ENCODE results near the gene SEPTIN5.

Gene SEPTIN5

DNA sequence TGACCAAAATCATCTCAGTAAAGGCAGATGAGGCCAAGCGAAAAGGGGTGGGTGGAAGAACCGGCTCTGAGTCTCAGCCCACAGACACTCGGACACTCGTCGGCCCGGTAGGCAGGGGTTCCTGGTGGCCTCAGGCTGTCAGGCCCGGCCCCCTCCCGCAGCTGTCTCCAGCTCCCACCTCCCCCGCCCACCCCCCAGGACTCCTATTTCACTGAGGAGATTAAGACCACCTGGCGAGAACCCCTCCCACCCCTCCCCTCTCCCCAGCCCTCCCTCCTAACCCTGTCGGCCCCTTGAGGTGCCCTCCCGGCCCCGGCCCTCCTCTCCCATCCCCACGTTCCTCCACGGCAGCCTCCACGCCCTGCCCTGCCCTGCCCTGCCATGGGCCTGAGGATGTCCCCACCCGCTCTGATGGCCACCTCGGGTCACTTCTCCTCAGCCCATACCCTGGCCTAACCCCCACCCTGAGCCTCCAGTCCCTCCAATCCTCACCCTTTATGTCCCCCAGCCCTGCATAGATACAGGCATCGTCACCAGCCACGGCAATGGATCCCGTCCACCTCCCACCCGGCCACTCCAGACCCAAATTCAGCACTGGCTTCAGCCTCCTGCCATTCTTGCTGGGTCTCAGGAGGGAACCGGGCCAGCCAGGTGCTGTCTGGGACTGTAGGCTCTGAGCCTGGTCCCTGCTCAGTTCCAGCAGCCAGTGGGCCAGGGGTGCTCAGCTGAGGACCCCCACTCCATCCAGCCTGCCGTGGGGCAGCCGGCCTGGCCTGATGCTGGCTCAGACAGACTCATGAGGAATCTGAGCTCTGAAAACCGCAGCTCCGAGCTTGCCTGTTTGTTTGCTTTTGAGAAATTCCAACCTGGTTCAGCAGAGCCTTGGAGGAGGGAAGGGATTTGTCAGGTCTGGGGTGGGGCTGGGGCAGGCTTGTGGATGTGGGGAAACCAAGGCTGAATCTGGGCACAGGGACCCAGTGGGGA lies 36.5 kb downstream of the SEPTIN5 start:
- no peak for DNase-seq

DNA sequence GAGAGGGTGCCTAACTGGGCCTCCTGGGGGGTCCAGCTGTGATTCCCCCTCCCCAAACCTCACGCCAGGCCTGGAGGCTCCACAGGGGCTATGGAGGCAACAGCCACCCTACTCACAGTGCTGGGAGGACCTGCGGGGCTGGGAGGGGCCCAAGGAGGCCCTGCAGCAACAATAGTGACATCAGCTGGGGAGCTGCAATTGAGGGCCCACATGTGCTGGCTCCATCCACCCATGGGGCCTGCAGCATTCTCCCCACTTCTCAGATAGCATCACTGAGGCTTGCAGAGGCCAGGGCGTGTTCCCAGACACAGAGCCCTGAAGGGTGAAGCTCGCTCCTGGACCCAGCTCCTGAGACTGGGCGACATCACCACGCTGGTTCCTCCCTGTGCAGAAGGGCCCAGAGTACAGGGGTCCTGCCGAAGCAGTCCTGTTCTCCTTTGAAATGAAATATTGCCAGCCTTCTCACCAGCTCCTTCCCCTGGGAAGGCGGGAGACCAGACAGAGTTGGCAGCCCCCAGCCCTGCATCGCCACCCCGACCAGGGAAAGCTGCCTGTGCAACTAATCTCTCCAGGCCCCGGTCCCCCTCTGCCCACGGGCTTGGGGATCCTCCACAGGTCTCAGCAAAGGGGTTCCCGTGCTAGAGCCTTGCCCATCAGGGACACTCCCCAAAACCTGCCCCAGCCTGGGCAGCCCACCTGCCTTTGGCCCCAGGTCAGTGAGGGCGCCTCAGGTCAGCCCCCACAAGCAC lies 37.4 kb downstream of the SEPTIN5 start:
- no peak for DNase-seq

DNA sequence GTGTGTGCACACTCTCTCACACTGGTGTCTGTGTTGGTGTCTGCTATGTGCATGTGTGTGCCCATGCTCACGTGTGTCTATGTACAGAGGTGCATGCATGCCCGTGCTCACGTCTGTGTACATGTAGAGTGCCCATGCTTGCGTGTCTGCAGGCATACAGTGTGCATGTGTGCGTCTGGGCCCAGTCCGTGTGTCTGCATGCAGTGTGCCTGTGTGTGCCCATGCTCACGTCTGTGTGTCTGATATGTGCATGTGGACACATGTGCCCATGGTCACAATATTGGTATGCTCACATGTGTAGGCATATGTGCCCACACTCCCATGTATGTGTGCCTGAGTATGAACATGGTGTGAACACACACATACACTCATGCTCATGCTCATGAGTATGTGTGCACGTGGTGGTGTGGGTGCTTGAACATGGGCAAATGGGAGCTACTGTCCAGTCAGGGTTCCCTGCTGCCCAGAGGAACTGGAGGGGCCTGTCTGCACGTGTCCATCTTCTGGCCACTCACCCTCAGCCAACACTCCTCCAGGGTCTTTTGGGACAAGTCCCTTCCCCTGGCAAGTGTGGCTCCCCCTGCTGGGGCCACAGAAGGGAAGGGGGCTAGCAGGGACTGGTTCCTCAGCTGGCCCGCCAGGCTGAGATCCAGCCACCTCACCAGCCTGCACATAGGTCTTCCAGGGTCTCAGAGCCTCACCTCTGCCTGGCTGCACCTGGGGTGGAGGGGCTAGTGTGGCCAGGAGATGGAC lies 39.0 kb downstream of the SEPTIN5 start:
- DNase-seq = no peak

DNA sequence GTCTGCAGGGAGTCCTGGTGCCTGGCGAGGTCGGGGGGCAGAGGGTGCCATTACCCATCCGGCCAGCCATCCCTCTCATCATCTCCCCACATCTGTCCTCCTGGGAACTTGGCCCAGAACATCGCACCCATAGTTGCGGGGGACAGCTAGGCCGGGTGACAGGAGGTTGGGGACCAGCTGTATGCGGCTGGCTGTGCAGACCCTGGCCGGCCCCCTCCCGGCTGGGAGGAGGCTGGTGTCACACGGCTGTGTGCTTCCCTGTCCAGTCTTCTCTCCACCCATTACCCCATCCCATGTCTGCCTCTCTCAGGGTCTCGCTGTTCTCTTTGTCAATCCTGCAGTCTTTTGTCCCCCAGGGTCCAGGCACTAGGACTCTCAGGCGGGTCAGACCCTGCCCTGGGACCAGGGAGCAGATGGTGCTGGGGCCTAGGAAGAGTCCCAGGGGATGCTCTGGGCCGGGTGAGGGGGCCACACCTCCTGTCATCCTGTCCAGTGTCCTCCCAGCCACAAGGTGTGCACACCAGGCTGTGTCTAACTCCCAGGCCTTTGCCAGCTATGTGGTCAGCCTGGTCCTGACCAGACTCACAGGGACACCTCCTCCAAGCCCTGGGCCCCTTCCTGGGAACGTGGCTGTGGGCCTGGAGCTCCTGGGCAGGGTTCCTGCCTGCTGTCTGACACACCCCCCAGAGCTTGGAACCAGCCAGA lies 39.8 kb downstream of the SEPTIN5 start:
- no peak for DNase-seq

DNA sequence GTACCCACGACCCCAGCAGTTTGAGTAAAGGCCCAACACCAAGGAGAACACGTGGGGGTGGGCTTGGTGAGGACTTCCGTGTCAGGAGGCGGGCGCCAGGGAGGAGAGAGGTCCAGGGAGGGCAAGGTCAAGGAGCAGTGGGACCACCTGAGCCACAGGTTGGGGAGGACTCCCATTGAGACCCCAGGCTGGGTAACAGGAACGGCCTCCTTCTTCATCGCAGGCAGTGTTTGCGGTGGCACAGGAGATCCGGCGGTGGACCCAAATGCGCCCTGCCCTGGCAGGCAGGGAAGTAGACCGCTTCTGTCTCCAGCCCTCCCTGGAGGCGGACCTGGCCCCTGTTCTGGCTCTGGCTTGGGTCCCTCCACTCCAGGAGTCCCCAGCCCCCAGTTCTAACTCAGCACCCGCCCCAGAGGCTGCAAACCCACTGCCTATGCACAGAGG lies 40.4 kb downstream of the SEPTIN5 start:
- no peak for DNase-seq

DNA sequence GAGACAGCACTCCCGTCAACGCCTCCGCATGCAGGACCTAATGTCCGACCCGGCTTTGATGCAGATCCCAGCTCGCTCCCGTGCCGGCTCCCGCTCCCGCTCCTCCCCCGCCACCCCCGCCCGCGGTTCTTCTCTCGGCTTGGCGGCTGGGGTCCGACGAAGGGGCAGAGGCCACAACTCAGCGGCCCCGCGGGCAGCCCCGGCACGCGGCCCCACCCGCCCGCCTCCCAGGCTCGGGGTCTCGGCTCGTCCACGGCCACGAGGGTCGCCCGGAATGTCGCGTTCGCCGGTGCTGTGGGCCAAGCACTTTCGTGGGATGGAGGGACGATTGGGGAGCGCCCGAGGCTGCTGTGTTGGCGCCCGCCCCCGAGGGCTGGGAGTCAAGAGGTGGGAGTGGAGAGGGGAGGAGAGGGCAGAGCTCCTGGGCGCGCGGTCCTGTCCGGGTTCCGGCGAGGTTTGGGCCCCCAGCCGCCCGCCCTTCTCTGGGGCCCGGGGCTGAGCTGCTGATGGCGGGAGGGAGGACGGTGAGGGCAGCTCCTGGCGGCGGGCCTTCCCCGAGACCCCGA lies 40.9 kb downstream of the SEPTIN5 start:
- DNase-seq = no peak

DNA sequence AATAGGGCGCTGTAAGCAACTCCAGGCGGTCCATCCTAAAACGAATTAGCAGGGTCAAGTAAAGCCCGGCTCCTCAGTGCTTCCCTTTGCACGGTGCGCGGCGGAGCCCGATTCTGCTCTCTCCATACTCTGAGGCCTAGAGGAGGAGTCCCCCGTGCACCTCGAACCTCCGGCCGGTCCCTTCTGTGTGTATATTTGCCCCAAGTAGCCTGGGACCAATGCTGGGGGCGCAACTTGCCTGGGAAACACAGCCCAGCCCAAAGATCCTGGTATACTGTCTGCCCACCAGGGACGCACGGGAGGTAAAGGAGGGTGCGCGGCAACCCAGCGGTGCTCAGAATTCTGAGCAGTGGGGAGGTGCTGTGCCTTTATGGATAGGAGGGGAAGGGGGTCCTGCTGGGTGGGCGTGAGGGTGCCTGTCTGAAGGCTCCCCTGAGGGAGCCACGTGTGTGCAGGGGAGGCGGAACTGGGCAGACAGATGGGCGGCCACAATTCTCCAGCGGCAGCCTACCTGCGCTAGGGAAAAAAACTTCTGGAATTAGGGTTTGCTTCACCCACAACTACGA lies 41.5 kb downstream of the SEPTIN5 start:
- no peak for DNase-seq

DNA sequence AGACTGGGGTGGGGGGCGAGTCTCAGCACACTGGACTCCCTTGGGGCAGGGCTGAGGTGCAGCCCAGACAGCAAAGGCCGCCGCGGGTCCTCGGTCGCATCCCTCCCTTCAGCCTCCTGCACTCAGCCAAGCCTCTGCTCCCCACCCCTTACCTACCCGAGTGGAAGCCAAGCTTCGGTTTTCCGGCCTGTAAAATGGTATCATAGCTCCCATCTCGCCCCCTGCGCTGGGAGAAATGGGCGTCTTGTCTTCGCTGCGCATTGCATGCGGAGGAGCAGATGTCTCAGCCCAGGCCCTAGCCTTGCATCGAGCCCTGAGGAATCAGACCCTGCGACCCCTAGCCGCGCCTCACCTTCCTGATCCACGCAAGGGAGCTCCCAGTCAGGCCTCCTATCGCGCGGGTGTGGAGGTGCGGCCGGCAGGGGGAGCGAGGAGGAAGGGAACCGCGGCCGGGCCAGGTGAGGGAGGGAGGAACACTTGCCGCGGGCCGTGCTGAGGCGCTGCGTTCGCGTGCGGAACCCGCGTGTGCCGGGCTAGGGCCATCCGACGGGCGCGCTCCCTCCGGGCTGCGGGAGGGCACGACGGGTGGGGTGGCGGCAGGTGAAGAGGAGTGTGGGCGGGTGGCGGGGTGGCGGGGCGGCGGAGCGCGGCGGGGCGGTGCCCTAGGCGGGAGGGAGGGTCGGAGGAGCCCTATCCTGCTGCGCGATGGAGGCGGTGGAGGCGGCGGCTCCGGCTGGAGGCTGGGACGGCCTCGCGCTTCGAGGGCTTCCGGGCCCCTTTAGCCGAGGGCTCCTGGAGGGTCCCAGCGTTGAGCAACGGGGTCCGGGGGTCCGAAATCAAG lies 42.2 kb downstream of the SEPTIN5 start:
- peak; percentile 19 for DNase-seq

DNA sequence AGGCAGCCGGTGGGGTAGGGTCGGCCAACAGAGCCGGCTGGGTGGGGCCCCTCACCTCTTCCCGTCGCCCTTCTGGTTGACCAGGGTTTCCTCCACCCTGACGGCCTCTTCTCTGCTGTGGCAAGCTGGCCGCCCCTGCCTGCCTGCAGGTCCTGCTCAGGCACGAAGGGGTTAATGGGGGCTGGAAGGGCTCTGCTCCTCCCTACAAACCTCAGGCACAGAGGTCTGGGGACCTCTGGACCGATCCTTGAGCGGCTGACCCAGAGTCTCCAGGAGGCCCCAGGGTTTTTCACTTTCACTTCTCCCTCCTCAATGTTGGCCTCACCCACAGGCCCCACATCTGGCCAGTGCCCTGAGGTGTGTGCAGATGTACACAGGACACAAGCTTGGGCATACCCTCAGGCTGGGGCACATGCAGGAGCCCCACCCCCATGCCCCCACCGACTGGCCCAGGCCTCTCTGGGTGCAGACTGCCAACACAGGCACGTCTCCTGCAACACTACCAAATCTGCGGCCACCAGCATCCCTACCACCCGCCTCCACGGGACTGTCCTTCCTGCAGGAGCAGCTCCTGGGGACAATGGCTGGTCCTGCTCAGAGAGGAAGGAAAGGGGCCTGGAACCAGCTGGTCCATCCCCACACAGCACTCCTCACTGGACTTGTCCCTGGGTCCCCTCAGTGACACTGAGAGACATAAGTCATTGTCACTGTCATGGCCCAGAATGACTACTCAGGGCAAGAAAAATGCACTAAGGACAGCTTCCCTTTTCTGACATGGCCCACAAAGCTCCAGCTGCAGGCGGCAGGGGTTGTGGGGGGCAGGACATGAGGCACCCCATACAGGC lies 43.1 kb downstream of the SEPTIN5 start:
- DNase-seq = no peak

DNA sequence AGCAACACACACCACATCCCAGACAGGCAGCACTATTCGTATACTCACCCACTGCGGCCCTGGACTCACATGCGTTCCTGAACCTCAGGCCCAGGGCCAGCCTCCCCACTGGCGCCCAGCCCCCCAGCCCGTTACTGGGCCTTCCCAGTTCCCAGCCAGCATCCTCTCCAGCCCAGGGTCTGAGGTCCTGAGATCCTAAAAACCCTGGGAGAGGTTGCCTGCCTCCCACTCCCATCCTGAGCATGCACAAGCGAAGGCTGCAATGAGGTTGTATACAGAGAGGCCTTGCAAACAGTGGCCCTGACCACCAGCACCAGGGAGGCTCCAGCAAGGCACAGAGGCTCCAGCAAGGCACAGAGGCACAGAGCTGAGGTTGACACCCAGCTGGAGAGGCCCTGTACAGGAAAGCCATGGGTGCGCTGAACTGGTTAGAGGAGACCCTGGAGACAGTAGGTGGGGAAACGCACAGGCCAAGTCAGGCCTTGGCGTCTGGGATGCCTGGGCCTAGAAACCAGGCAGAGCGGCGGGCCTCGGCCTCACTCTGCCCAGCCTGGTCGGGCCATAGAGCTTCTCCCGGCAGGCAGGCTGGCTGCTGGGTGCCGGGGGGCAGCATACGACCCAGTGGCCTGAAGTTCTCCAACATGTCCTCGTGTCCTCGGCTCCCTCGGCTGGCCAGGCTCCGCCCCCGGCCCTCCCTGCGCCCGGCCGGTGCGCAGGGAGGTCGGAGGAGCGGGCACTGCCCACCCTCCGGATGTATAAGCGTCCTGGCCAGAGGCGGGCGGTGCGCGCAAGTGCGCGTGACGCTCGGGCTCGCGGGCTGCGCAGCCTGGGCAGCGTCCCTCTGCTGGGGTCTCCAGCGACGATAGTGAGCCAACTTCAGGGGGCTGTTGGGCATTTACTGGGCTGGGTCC lies 43.9 kb downstream of the SEPTIN5 start:
- no peak for DNase-seq

DNA sequence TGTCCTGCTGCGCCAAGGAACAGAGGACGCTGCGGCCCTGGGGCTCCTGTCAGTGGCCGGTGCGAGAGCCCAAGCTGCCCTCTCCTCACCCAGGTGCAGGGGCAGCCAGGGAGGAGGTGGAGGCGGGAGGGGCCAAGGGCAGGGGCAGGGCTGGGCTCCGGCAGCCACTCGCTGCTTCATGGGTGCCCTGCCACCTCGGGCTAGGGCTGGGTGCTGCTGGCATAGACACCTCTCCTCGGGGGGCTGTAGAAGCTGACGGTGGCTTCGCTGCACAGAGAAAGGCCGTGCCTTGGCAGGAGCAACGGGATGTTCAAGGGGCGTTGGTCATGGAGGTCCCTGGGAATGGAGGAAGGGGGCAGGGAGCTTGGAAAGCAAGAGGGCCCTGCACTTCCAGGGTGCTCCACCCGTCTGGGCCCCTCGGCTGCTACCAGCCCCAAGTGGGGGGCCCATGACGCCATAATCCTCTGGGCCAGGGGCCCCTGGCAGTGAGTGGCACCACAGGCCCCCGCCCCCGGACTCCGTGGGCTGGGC lies 44.7 kb downstream of the SEPTIN5 start:
- DNase-seq = no peak

DNA sequence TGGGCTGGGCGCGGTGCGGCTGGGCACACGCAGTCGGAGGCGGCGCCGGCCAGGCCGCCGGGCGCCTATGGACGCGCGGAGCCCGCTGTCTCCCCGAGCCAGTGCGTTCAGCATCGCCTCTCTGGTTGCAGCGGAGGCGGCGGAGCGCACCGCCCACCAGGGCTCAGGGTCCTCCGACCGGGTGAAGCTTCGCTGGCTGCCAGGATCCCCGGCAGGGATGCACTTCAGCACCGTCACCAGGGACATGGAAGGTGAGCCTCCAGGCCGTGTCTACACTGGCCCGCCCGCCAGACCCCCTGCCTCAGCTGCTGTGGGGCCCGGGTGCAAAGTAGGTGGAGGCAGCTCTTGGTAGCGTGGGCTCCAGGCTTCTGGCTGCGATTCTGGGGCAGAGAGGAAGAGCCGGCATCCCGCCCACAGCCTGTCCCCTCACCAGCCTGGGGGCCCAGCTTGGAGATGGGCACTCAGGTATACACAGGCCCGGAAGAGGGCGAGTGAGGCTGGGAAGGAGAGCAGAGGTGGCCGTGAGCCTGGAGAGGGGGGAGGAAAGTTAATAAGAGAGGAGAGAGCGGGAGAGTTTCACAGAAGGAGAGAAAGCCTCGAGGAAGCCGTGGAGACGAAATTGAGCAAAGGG lies 45.2 kb downstream of the SEPTIN5 start:
- DNase-seq = no peak

DNA sequence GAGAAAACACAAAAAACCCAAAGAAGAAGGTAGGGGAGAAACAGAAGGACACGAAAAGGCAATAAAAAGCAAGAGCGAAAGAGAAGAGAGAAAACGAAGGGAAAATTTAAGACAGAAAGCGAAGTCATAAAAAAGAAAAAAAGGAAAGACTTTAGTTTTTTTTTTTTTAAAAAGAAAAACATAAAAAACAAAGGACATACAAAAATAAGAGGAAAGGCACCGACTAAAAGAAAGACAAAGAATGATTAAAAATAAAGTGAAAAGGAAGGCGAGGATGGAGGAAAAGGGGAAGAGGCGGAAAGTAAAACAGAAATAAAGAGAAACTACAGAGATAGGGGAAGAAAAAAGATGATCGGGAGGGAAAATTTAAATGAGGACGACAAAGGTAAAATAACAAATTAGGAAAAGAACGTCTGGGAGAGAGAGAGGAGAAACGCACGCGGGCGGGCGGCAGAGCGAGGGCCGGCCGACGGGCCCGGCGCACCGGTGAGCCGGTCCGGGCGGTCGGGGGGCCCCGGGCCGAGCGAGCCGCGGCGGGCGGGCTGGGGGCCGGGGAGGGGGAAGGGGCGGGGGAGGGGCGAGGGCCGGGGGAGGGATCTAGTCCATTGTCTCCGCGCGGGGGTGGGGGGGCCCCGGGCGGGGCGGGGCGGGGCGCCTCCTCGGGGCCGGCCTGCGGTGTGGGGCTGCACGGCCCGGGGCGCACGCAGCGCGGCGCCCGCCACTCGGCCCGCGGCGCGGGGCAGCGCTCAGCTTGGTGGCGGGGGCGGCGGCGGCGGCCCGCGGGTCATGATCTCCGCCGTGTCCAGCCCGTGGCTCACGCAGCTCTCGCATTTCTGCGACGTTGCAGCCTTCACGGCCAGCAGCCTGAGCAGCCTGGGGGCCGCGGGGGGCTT lies 46.0 kb downstream of the SEPTIN5 start, which contains the start of gene TBX1:
TBX1 (plus strand) TSS at position 721 of the 893 bp plus-strand sequence; CDS start at position 787, 66 bp downstream.
- no peak for DNase-seq

DNA sequence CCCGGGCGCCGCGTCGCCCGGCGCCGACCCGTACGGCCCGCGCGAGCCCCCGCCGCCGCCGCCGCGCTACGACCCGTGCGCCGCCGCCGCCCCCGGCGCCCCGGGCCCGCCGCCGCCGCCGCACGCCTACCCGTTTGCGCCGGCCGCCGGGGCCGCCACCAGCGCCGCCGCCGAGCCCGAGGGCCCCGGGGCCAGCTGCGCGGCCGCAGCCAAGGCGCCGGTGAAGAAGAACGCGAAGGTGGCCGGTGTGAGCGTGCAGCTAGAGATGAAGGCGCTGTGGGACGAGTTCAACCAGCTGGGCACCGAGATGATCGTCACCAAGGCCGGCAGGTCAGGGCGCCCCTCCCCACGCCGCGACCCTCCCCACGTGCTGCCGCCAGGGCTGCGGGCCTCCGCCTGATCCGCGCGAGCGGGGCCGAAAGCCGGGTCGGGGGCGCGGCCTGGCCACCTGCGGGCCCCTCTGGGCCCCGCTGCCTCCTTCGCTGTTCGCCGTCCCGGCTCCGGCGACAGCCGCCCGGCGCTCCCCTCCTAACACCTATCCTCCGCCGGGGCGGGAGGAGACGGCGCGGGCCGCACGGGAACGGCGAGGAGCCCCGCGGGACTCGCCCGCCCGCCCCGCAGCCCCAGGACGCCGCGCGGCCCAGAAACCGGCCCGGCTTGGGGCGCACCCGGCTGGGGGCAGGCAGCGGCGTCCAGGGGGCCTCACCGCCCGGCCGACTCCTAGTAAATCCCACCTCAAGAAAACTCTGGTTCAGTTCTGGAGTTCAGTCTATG lies 46.8 kb downstream of the SEPTIN5 start:
- no peak for DNase-seq

DNA sequence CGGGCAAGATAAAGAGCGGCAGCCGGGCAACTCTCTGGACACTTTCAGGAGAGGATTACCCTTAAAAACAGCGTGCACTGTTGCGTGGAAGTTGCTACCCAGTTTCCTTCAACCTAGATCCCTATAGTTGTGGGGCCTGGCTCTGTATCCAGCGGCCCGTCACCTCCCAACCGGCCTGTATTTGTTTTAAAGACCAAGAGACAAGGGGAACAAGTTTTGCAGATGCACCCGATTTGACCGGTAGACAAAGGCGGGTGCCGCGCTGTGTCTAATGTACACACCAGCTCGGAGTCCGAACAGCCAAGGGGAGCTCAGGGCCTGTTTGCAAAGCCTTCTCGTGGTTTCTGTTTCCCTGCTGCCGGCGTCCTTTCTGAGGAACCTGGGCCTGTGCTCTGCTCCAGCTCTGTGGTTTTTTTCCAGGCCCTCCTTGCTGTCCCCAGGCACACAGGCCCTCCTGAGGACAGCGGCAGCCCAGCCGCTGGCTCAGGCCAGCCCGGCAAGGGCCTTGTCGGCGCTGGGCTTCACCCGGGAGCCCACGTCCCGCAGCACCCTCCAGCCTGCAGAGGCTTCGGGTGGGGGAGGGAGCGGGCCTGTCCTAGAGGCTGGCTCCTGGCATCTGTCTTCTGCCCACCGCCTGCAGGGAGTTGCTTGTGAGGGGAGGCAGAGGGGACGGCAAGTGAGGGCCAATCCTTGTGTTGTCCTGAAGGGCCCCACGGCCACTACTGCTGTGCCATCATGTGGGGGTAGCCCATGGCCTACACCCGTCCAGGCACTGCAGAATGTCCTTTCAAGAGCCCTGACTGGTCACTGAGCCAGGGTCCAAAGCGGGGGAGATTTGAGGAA lies 47.6 kb downstream of the SEPTIN5 start:
- DNase-seq = no peak

All from hematopoietic multipotent progenitor cell treated with erythropoietin and hydrocortisone succinate and interleukin-3 and kit ligand, for 8 days (in vitro differentiated cells).